NCI-H1092 treated with DMSO at 0.1 percent for 48 hours (cell line): ENCODE results near the gene BDKRB2.
A peak's percentile ranks its signal among the peaks of the same experiment; 100 is the strongest.
"Not testable (repeated sequence)": the region's sequence is repeated elsewhere in the genome, so short reads cannot be mapped to it uniquely, and the experiment has no call there.

ENCODE experiments used
- DNase-seq: peaks from one replicate; lab custom pipeline; 2025; lab: John Stamatoyannopoulos, UW

Gene BDKRB2

DNA sequence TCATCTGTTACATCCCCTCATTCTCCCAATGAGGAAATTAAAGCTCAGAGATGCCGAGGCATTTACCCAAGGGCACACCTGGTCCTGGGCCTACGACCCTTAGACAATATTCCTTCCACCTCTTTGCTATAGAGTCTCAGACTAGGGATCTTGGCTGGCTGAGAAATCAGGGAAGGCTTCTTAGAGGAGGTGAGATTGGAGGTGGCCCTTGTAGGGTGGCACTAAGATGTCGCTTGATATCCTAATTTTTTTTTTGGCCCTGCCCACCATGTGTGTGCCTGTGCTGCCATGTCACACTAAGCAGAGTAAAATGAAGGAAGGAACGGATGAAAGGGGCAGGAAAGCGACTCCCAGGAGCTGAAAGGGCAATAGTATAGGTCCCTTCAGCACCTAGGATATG, 20.6 kb downstream of the BDKRB2 start:
- no peak for DNase-seq

DNA sequence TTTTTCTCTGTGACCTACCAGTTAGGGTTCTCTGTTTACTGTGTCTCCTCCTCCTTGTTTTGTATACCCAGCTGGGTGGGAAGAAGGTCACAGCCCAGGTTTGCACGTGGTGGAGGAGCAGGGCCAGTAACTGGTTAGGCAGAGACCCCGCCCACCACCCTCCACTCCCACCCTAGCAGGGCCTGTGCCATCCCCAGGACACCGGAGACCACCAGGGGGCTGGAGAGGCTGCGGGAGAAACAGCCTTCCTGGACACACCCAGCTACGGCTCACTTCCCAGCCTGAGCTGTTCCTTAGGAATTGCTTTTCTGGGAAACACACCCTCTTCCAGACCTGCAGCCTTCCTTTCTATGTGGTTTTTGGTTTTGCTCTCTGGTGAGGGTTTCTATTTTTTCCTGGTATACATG, 21.1 kb downstream of the BDKRB2 start:
- DNase-seq = no peak

DNA sequence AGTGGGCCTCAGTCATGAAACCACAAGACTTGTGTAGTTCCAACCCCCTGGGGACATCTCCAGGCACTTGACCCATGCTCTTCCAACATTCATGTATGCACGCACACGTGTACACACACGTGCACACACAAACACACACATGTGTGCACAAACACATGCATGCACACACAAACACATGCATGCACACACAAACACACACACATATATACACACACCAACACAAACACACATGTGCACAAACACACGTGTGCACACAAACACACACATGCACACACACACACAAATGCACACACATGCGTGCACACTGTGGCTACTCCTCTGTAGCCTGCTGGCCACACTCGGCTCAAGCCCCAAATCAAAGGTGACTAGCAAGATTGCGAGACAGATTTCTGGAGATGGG, 22.8 kb downstream of the BDKRB2 start:
- DNase-seq = no peak

DNA sequence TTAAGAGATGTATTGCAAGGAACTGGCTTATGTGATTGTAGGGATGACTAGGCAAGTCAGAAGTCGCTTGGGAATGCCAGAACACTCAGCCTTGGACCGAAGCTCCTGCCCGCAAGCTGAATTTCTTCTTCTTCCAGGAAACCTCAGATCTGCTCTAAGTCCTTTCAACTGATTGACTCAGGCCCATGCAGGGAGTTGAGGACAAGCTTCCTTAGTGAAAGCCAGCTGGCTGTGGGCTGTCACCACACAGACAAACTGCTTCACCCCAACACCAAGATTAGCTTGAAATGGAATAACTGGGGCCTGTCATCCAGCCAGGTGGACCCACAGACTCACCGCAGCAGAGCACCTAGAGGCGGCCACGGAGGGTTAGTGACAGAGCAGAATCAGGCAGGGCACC, 24.7 kb downstream of the BDKRB2 start:
- no peak for DNase-seq

DNA sequence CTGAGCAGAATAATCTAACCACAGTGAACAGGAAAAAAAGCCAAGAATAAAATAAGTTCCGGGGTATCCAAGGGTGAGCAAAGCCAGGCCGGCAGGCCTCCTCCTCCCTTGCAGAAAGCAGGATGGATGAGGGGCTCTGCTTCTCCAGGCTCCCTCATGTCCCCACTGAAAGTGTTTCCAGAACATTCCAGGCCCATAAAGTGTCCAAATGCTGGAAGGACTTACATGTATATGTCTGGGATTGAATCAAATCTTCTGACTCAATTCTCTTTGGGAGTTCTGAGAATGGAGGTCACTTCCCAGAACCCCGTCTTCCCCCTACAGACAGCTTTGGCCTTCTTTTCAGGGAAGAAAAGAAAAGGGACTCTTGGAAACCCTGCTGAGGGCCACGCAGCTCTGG, 26.4 kb downstream of the BDKRB2 start:
- DNase-seq = no peak

DNA sequence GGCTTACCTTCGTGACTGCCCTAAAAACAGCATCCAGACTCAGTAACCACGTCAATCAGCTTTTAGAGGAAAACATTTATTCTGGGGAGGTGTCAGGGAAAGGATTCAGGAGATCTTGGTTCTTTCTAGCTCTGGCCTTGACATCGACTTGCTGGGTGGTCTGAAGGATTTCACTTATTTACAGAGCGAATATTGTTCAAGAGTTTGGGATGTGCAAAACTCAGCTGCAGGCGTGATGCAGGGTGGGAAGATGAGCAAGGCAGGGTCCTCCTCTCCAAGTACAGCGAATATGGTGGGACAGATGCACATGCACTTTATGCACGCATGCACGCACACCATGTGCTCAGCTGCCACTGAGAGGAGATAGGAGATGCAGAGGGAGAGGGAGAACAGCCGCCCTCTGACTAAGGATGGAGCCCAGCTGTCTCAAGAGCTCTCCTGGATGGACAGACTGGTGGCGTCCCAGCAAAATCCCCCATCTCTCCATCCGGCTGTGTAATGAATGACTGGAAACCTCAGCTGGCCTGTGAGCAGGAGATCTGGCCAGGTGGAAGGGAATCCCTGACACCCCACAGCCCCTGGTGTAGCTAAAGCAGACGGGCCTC, 27.0 kb downstream of the BDKRB2 start:
- no peak for DNase-seq

DNA sequence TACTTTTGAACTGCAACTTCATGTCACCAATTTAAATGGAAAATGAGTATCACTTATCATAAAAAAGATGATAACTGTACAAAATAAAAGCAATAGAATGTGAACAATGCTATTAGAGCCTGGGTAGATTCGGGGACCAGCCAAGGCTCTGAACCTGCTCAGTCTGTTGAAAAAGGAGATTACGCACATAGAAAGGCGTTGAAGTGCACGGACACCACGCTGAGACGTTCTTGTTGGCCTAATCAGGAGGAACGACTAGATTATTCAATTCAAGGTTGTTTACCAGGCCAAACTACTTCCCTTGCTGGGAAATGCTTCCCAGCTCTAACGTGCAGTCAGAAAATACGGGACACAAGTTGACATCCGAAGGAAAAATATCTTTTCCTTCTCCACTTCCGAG, 27.9 kb downstream of the BDKRB2 start:
- DNase-seq = no peak

DNA sequence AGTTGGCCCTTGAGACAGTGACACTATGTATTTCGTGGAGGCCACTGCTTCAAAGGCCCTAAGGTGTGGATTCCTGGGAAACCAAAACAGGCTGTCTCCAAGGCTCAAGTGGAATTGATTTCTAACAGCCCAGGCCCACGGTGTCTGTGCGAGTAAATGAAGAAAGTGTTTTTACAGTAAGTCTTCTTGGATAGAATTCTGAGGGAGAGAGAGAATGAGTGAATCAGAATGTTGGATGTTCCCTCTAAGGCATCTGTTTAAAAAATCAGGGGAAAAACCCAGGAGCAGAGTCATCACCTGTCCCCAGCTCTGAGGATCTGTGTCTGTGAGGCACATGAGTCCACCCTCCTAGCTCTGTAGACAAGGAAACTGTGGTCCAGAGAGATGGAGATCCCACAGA, 29.0 kb downstream of the BDKRB2 start:
- no peak for DNase-seq

DNA sequence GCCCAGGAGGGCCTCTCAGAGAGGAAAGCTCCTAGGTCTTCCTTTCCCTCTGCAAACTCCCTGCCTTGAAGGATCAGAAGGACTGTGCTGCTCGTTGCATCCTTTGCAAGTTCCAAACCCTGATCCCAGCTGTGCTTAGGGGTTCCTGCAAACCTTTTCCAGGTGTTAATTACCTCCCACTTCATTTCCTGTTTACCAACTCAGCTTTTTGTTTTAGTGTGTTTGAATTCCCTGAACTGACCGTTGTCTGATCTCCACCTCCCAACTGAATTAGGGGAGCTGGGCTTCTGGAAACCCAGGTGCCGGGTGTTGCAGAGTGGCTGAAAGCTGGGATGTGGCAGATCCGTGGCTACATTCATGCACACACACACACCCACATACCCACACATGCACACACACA, 30.8 kb downstream of the BDKRB2 start:
- DNase-seq = no peak

DNA sequence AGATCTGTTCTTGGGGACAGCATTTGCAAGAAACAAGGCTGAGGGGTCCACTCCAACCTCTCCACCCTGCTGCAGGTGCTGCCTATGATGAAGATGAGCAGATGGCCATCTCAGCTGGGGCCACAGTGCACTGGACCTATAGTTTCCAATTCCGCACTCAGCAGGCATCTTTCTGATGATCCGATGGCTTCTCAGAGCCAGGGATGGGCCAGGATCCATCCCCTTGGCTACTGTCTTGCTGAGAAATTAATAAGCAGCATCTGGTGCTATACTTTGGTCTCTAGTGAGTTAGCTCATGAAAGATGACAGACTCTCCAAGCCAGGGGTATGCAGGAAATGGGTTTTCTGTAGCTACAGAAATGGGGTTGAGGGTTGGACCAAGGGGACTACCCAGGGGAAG, 33.0 kb downstream of the BDKRB2 start:
- no peak for DNase-seq

DNA sequence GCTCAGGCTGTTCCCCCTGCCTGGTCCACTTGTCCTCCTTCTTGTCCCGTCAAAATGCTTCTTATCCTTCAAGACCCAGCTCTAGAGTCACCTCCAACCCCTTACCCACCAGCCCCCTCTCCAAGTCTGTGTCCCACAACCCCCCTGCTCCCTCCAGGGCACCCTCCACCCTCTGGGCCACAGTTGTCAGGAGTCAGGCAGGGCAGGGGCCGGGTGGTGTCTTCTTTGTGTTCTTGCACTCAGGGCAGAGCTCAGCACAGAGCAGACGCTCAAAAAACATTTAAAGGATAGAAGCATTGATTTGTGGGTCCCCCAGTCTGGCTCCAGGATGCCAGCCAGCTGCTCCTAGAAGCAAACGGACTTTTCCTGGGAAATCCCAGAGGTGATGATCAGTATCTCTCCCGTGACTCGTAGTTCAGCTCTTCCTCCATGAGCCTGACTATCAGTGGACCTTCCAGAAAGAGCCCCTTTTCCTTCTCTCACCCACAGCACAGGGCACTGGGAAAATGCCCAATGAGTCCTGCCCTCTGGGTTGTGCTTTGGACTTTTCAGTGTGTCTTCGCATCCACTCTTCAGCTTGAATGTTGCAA, 34.1 kb downstream of the BDKRB2 start:
- DNase-seq = no peak

DNA sequence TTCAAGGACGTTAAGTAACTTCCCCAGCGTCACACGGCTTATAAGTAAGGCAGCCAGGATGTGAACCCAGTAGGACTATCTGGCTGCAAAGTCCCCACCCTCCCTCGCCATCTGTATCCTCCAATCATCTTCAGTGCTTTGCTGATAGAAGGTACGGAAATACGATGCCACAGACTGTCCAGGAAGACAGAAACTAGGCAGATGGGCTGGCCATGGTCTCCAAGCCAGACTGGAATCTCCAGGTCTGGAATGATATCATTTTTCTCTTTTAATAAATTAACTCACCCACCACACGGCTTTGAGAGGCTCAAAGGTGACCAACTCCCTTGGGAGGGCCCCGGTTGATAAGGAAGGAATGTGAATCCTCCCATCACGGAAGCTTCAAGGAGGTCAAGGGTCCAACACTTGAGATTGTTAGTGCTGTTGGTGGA, 35.1 kb downstream of the BDKRB2 start:
- no peak for DNase-seq

DNA sequence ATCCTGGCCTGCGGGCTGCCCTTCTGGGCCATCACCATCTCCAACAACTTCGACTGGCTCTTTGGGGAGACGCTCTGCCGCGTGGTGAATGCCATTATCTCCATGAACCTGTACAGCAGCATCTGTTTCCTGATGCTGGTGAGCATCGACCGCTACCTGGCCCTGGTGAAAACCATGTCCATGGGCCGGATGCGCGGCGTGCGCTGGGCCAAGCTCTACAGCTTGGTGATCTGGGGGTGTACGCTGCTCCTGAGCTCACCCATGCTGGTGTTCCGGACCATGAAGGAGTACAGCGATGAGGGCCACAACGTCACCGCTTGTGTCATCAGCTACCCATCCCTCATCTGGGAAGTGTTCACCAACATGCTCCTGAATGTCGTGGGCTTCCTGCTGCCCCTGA, 36.0 kb downstream of the BDKRB2 start:
- DNase-seq = no peak

DNA sequence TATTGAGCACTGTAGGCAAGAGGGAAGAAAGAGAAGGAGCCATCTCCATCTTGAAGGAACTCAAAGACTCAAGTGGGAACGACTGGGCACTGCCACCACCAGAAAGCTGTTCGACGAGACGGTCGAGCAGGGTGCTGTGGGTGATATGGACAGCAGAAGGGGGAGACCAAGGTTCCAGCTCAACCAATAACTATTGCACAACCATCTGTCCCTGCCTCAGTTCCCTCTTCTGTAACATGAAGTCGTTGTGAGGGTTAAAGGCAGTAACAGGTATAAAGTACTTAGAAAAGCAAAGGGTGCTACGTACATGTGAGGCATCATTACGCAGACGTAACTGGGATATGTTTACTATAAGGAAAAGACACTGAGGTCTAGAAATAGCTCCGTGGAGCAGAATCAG, 37.5 kb downstream of the BDKRB2 start:
- no peak for DNase-seq

DNA sequence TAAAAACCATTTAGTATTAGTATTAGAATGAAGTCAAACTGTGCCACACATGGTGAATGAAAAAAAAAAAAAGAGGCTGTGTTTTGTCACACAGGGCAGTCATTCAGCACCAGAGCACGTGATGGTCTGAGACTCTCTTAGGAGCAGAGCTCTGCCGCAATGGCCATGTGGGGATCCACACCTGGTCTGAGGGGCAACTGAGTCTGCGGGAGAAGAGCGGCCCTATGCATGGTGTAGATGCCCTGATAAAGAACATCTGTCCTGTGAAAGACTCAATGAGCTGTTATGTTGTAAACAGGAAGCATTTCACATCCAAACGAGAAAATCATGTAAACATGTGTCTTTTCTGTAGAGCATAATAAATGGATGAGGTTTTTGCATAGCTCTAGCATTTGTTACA, 39.1 kb downstream of the BDKRB2 start:
- no peak for DNase-seq

DNA sequence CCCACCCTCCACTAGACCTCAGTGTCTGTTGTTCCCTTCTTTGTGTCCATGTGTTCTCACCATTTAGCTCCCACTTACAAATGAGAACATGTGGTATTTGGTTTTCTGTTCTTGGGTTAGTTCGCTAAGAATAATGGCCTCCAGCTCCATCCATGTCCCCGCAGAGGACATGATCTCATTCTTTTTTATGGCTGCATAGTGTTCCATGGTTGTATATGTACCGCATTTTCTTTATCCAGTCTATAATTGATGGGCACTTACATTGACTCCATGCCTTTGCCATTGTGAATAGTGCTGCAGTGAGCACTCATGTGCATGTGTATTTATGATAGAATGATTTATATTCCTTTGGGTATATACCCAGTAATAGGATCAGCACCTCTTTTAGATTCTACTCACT, 40.4 kb downstream of the BDKRB2 start:
- DNase-seq = not testable (repeated sequence)

DNA sequence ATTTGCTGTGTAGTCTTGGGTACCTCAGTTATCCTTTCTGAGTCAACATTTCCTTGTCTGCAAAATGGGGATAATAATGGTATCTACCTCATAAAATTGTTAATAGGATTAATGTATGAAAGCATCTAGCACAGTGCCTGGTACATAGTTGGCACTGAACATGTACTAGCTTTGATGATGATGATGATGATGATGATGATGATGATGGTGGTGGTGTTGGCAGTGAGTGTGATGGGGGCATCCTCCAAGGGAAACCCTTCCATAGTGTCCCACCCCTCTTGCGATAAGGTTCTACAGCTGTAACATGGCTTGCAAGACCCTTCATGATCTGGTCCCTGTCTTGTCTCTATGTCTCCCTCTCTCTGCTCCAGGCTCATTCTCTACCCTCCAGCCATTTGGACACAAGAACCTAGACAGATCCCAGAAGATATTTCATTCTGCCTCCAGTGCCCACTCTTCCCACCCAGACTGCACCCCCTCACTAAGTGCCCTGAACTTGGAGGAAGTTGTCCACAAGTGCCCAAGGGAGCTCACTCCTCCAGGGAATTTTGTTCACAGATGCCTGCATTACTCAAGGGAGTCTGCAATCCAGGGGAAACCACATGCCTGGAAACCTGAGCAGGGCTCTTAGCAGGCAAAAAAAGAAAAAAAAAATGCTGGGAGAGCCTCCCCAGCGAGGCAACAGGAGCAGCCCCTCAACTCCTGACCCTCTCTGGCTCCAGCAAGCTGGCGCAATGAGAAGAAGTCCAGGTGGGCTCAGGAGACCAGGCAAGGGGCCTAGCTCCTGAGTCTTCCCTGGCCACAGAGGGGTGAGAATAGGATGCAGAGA, 41.3 kb downstream of the BDKRB2 start:
- no peak for DNase-seq

DNA sequence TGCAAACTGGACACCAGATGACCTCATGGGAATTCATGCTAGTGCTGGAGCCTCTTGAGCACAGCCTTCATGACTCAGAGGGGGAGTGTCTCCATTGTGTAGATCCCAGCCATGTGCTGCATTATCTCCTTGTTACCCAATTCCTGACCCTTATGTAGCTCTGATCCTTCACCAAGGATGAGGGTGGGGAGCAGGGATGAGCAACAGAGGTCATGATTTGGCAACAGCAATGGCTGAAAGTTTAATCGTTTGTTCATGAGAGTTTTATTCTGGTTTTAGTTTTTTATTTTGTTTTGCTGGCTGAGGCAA, 41.9 kb downstream of the BDKRB2 start:
- DNase-seq = no peak

DNA sequence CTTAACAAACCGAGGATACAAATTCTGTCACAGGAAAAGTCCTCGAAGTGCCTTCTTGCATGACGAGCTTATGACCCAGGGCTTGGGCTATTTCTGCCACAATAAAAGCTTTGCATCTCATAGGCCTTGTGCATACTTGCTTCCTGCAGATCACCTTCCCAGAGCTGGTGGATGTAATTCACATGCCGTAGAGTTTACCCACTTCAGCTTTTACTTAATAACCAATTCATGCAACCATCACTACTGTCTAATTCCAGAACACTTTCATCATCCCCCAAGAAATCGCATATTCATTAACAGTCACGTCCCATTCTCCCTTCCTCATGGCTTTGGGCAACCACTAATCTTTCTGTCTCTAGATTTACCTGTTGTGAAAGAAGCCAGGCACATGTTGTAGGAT, 42.4 kb downstream of the BDKRB2 start:
- DNase-seq = no peak

DNA sequence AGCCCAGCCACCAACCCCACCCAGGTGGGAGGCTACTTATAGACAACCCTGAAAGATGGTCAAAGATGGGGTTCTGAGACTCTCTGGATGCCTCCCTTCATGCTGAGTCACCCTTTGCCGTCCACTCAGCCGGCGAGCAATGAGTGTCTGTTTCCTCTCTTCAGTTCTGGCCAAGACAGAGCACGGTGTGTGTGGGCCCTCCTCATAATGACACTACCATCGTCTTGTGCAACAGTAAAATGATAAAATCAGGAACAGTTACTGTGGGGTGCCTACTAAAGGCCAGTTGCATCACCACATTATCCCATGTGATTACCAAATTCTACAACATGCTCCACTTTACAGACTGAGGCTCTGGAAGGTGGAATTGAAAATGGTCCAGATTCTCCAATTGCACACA, 44.4 kb downstream of the BDKRB2 start:
- DNase-seq = no peak

DNA sequence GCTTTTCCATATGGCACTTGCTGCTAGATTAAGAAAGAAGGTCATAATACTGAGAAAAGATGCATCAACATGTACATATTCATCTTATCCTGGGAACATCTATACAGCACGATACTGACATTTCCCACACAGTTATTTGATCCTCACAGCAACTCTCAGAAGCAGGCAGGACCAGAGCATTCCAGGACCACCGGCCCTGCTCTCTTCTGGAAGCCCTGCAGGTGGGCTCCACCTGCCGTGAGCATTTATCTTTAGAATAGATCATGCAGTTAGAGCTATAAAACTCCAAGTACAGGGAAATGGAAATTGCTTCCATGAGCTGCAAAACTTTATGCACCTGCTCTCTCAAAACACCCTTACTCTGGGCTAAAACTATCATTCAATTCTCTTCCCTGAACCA, 45.8 kb downstream of the BDKRB2 start:
- no peak for DNase-seq

DNA sequence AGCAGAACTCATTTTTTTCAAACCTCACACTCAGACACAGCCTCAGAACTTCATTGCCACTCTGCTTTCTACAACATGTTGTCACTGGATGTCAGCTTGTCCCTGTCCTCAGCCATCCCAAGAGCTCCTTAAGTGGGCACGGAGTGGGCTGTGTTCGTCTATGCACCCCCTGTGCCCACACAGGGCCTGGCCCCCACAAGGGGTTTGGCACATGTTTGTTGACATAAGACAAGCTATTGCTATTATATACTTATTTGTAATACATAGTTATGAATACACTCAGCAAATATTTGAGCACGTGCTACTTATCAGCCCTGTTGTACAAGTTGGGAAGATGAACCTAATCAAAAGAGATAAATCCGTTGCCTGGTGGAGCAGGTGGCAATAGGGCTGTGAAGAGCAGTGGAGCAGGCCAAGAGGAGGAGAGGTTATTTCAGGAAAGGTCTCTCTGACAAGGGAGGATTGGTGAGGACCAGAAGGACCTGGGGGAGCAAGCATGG, 47.1 kb downstream of the BDKRB2 start:
- DNase-seq = peak; percentile 22

DNA sequence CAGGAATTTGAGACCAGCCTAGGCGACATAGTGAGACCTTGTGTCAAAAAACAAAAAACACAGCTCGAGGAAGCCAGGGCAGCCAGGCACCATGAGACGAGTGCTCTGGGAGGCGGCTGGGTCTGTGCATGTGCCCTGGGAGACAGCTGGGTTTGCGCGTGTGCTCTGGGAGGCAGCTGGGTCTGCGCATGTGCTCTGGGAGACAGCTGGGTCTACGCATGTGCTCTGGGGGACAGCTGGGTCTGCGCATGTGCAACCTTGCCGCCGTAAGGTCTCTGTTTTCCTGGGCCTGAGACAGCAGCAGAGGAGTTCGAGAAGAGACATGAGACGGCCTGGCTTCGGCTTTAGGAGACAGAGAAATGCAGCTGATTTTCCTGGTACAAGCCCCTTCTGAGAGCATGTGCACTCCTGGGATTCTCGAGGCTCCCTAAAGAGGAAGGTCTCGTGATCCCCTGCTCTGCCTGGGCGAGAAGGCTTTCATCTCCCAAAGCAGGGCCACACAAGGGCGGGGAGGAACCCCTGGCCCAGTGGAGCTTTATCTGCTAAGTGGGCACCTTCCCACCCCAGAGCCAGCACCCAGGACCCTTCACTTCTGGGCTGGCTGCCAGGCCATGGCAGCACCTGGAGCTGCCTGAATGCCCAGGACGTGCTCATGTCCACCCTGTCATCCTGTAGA, 47.8 kb downstream of the BDKRB2 start:
- peak; percentile 73 for DNase-seq
